K562 (cell line): ENCODE data around the gene TSPAN13. TPM values are rescaled to one million over a fixed set of nuclear protein-coding genes. Genes with fewer than 3 reads are reported as not detected.

ENCODE experiments used
- ATF3 ChIP-seq, 2 experiments: fragments of 450-650 bp in 1 of 2; sonication (generic) in 1 of 2; formaldehyde crosslinking in 1 of 2; IDR thresholded peaks in 1 of 2; conservative IDR thresholded peaks in 1 of 2; 2 replicates each; pipeline versions ENCODE4 v1.6.1 to v1.8.1; 2016 to 2023; ENCODE audit warnings: mild to moderate bottlenecking in 2 of 2, moderate library complexity in 2 of 2, inconsistent platforms in 1 of 2, missing genetic modification reagents in 1 of 2
- CREB3 ChIP-seq: fragments of 450-650 bp; conservative IDR thresholded peaks from 2 replicates; pipeline ENCODE4 v1.6.1; 2016; ENCODE audit warnings: missing genetic modification characterization, low read depth, mild to moderate bottlenecking, missing compliant biosample characterization, moderate library complexity
- CSDE1 ChIP-seq, 2 experiments: fragments of 450-650 bp; IDR thresholded peaks; 2 replicates each; pipeline ENCODE4 v1.6.1; 2016; ENCODE audit warnings: mild to moderate bottlenecking in 1 of 2
- DEAF1 ChIP-seq: fragments of 450-650 bp; formaldehyde crosslinking; IDR thresholded peaks from 2 replicates; pipeline ENCODE4 v1.4.0; 2020; ENCODE audit warnings: mild to moderate bottlenecking, moderate library complexity
- ELF4 ChIP-seq: fragments of 450-650 bp; formaldehyde crosslinking; IDR thresholded peaks from 2 replicates; pipeline ENCODE4 v1.4.0; 2022; ENCODE audit warnings: missing genetic modification characterization
- FOXA3 ChIP-seq, 2 experiments: fragments of 450-650 bp in 1 of 2; sonication (generic) in 1 of 2; formaldehyde crosslinking; IDR thresholded peaks in 1 of 2; conservative IDR thresholded peaks in 1 of 2; 2 replicates each; pipeline versions ENCODE4 v1.4.0 to v1.8.0; 2020 to 2022; ENCODE audit warnings: mild to moderate bottlenecking in 2 of 2, missing genetic modification reagents in 1 of 2
- FOXP1 ChIP-seq: sonication (generic); formaldehyde crosslinking; IDR thresholded peaks from 2 replicates; pipeline ENCODE4 v1.8.0; 2022; ENCODE audit warnings: mild to moderate bottlenecking, missing genetic modification reagents
- KDM5B ChIP-seq: fragments of 200-600 bp; sonication (generic); IDR thresholded peaks from 2 replicates; pipeline ENCODE4 v1.6.1; 2012; ENCODE audit warnings: low read depth, mild to moderate bottlenecking, moderate library complexity, low read length, control low read depth, inconsistent platforms; ENCODE audit not compliant: insufficient replicate concordance
- MCM7 ChIP-seq, 2 experiments: fragments of 450-650 bp; IDR thresholded peaks; 2 replicates each; pipeline ENCODE4 v1.6.1; 2016 to 2018
- PML ChIP-seq: IDR thresholded peaks from 2 replicates; pipeline ENCODE4 v1.6.1; 2012; ENCODE audit warnings: low read length, inconsistent platforms
- RREB1 ChIP-seq: fragments of 250-450 bp; sonication (Bioruptor Pico); IDR thresholded peaks from 2 replicates; pipeline ENCODE4 v1.4.0; 2020
- TAF9B ChIP-seq: fragments of 450-650 bp; IDR thresholded peaks from 2 replicates; pipeline ENCODE4 v1.6.1; 2018; ENCODE audit warnings: mild to moderate bottlenecking; ENCODE audit not compliant: partially characterized antibody
- WHSC1 ChIP-seq: IDR thresholded peaks from one replicate; pipeline ENCODE4 v1.6.1; 2012; ENCODE audit warnings: low read length, control low read depth, inconsistent platforms
- XRCC3 ChIP-seq: fragments of 450-650 bp; IDR thresholded peaks from 2 replicates; pipeline ENCODE4 v1.6.1; 2017; ENCODE audit warnings: mild to moderate bottlenecking, moderate library complexity
- ZKSCAN1 ChIP-seq: fragments of 150-350 bp; IDR thresholded peaks from 2 replicates; pipeline ENCODE4 v1.6.1; 2016; ENCODE audit warnings: low read depth, low read length
- ZNF655 ChIP-seq: fragments of 250-450 bp; sonication (Bioruptor Pico); IDR thresholded peaks from 2 replicates; pipeline ENCODE4 v1.5.0; 2021
- ZNF780A ChIP-seq: fragments of 250-450 bp; sonication (Bioruptor Pico); IDR thresholded peaks from 2 replicates; pipeline ENCODE4 v1.5.0; 2021; ENCODE audit warnings: mild to moderate bottlenecking
- polyA plus RNA-seq, 8 experiments: library from polyadenylated mRNA; depleted of rRNA in 4 of 8; stranded (reverse) in 5 of 8; unstranded in 3 of 8; fragments of >200 nt; fragmentation: Nextera tagmentation in 2 of 8; fragmentation: Illumina TruSeq in 1 of 8; extraction: Ambion mirVana in 2 of 8; extraction: Trizol in 1 of 8; gene quantifications; 2 replicates each; pipeline versions ENCODE4 v1.2.1 to v1.2.3, GENCODE V29; 2011 to 2014; ENCODE audit warnings: inconsistent platforms in 1 of 8, missing spikeins in 1 of 8
- total RNA-seq, 7 experiments: library from RNA; depleted of rRNA in 6 of 7; stranded (reverse); fragments of >200 nt in 6 of 7; fragmentation: Illumina TruSeq in 2 of 7; extraction: Trizol in 2 of 7; gene quantifications; 2 replicates each; pipeline versions ENCODE4 v1.2.1 to v1.2.3, GENCODE V29; 2011 to 2021; ENCODE audit warnings: low replicate concordance in 1 of 7

The TSPAN13 gene
- total and polyA plus RNA-seq, 9 of the 15 experiments (the other 6 are each of a cell fraction or from before 2014, with no cell fraction given): 7.8 to 46.3 (median 20.0) TPM

GRCh38 chr7:16739863-16740622 lies 13.5 kb upstream of the TSPAN13 start (continued):
- TF ChIP-seq ZNF655 (CRISPR knock-in tag) (no peak), FOXP1 (peak; percentile 56; the same call in 1 of the 2 replicates), WHSC1 (no peak), MCM7 (IDR thresholded peaks at IDR 0.05) (no peak), KDM5B (no peak), PML (peak; percentile 92), ATF3 (IDR thresholded peaks at IDR 0.05) (peak; percentile 89), ATF3 (CRISPR knock-in tag; conservative IDR thresholded peaks at IDR 0.05) (peak; percentile 91), CREB3 (peak; percentile 65; the same call in 1 of the 2 replicates), TAF9B (peak; percentile 69), XRCC3 (no peak), ZKSCAN1 (no peak), FOXA3 (CRISPR knock-in tag; conservative IDR thresholded peaks at IDR 0.05 in 1 of 2, IDR thresholded peaks at IDR 0.05 in 1 of 2) (no peak; a peak in 1 of 4 replicates), ZNF780A (no peak), DEAF1 (CRISPR knock-in tag) (no peak), ELF4 (CRISPR knock-in tag) (no peak), RREB1 (CRISPR knock-in tag) (no peak), CSDE1 (IDR thresholded peaks at IDR 0.05) (no peak)
